Activated CD4-positive, alpha-beta T cell treated with anti-CD3 and anti-CD28 coated beads for 48 hours (primary cell): ENCODE data around the gene EPC1.
"Not testable (repeated sequence)": the region's sequence is repeated elsewhere in the genome, so short reads cannot be mapped to it uniquely, and the experiment has no call there.

Source experiments
- DNase-seq: peaks from one replicate; pipeline ENCODE4 v3.0.0-alpha.2; 2020

EPC1 gene

GRCh38 chr10:32271617-32272016 lies 75.3 kb downstream of the EPC1 start:
- DNase-seq: no peak

- no peak for DNase-seq
Observed at GRCh38 chr10:32269343-32270100, 77.4 kb downstream of the EPC1 start.

- DNase-seq: no peak
Observed at GRCh38 chr10:32268788-32269187, 78.2 kb downstream of the EPC1 start.

GRCh38 chr10:32266979-32267378 lies 80.0 kb downstream of the EPC1 start:
- no peak for DNase-seq

- DNase-seq: no peak
Observed at GRCh38 chr10:32266566-32266965, 80.4 kb downstream of the EPC1 start.

- no peak for DNase-seq
Observed at GRCh38 chr10:32265756-32266155, 81.2 kb downstream of the EPC1 start.

GRCh38 chr10:32263300-32263699 lies 83.7 kb downstream of the EPC1 start:
- no peak for DNase-seq

GRCh38 chr10:32259551-32259950 lies 87.4 kb downstream of the EPC1 start:
- no peak for DNase-seq

- DNase-seq: peak; percentile 77
Observed at GRCh38 chr10:32256613-32257437, 90.1 kb downstream of the EPC1 start.

- DNase-seq: no peak
Observed at GRCh38 chr10:32253821-32254220, 93.1 kb downstream of the EPC1 start.

- DNase-seq: peak; percentile 32
Observed at GRCh38 chr10:32253276-32253675, 93.7 kb downstream of the EPC1 start.

GRCh38 chr10:32250489-32250888 lies 96.5 kb downstream of the EPC1 start:
- DNase-seq: peak; percentile 15

- DNase-seq: no peak
Observed at GRCh38 chr10:32246685-32247084, 100.3 kb downstream of the EPC1 start.

GRCh38 chr10:32245760-32246159 lies 101.2 kb downstream of the EPC1 start:
- no peak for DNase-seq

GRCh38 chr10:32244421-32245207 lies 102.3 kb downstream of the EPC1 start:
- peak; percentile 40 for DNase-seq

GRCh38 chr10:32244011-32244410 lies 102.9 kb downstream of the EPC1 start:
- no peak for DNase-seq

GRCh38 chr10:32241946-32242345 lies 105.0 kb downstream of the EPC1 start:
- no peak for DNase-seq

GRCh38 chr10:32240471-32240870 lies 106.5 kb downstream of the EPC1 start:
- no peak for DNase-seq

GRCh38 chr10:32239769-32240168 lies 107.2 kb downstream of the EPC1 start:
- DNase-seq: no peak

- no peak for DNase-seq
Observed at GRCh38 chr10:32237644-32238345, 109.2 kb downstream of the EPC1 start.

GRCh38 chr10:32234471-32234870 lies 112.5 kb downstream of the EPC1 start:
- DNase-seq: no peak

GRCh38 chr10:32233375-32233774 lies 113.6 kb downstream of the EPC1 start:
- not testable (repeated sequence) for DNase-seq

- DNase-seq: no peak
Observed at GRCh38 chr10:32232378-32232777, 114.6 kb downstream of the EPC1 start.
